Heart left ventricle (tissue), 13 donors: ENCODE measurements around the gene TGFBR2.

Source experiments
- POLR2A ChIP-seq, 2 donors: fragments of 450-650 bp; IDR thresholded peaks; one replicate each; pipeline ENCODE4 v1.6.1; 2017; ENCODE audit warnings: antibody characterized with exemption in 2 of 2, mild to moderate bottlenecking in 2 of 2, moderate library complexity in 2 of 2
- TF ChIP-seq, protein P1 (sequence below), 12 donors: fragments of 200-600 bp; sonication (generic) in 4 of 12; IDR thresholded peaks; one replicate each; pipeline versions ENCODE4 v1.5.0 to v1.8.0; 2018 to 2022; ENCODE audit warnings: antibody characterized with exemption in 12 of 12, mild to moderate bottlenecking in 5 of 12
- donor health status: ischemic (EF 13 %, LVEDD 7.1; RV severe dilation, severe dysfunction).
- donor health status: DM: no; HTN: yes; CAD: no.
- donor health status: DM: no; HTN: no; CAD: no.
- donor health status: ischemic (EF 25% LVEDD 6.9; RV normal size, moderate dysfunction).
- donor health status: ischemic (EF 25% LVEDD 5.7; RV mildly dilated, moderate dysfunction).
- donor health status: ischemic (EF 35%, LVEDD 5.7; RV mildly dilated, moderate dysfunction).
- donor health status: nonischemic (EF 11% LVEDD 7.7; RV severe dilation, severe dysfunction).
- donor health status: DM: yes; HTN: yes; CAD: no.
- donor health status: PGD.
- donor health status: ischemic (EF 29% LVEDD 5.4; RV normal size, mild dysfunction).
- donor health status: nonischemic (EF 23%, LVEDD 6.1; RV moderate dilation, normal function).

DNA sequence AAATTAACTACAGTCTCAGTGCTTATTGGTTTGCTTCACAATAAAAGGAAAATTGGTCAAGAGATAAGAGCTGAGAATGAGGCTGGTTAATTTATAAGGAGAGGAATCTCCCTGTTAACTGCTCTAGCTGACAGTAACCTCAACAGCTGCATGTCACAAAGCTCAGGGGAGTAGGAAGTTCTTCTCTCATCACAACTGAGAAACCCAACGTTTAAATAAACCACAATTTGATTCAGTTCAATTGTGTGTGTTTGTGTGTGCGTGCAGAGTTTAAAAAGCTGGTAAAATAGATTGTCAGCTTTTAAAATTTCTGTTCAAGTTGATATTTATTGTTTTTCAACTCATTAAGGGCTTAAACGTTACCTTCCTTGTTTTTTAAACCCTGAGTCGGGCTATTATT is 3.5 kb upstream of the TGFBR2 start:
- TF ChIP-seq, protein P1, sequence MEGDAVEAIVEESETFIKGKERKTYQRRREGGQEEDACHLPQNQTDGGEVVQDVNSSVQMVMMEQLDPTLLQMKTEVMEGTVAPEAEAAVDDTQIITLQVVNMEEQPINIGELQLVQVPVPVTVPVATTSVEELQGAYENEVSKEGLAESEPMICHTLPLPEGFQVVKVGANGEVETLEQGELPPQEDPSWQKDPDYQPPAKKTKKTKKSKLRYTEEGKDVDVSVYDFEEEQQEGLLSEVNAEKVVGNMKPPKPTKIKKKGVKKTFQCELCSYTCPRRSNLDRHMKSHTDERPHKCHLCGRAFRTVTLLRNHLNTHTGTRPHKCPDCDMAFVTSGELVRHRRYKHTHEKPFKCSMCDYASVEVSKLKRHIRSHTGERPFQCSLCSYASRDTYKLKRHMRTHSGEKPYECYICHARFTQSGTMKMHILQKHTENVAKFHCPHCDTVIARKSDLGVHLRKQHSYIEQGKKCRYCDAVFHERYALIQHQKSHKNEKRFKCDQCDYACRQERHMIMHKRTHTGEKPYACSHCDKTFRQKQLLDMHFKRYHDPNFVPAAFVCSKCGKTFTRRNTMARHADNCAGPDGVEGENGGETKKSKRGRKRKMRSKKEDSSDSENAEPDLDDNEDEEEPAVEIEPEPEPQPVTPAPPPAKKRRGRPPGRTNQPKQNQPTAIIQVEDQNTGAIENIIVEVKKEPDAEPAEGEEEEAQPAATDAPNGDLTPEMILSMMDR (IDR thresholded peaks at IDR 0.05), result no peak
- TF ChIP-seq POLR2A (IDR thresholded peaks at IDR 0.05), result no peak
